SJCRH30 (cell line): ENCODE measurements around the gene WDR7. TPM values are rescaled to one million over a fixed set of nuclear protein-coding genes. Genes with fewer than 3 reads are reported as not detected.

Source experiments
- DNase-seq, 2 experiments: peaks; one replicate each; pipeline ENCODE4 v3.0.0-alpha.2; 2015 to 2020
- H3K27ac ChIP-seq: fragments of 250-450 bp; sonication (Bioruptor Pico); 2 replicates; pipeline ENCODE4 v1.5.1; 2020; ENCODE audit warnings: mild to moderate bottlenecking, moderate library complexity
- H3K27me3 ChIP-seq: fragments of 250-450 bp; sonication (Bioruptor Pico); 2 replicates; pipeline ENCODE4 v1.5.1; 2020; ENCODE audit warnings: mild to moderate bottlenecking, moderate library complexity
- H3K36me3 ChIP-seq: fragments of 250-450 bp; sonication (Bioruptor Pico); 2 replicates; pipeline ENCODE4 v1.5.1; 2020; ENCODE audit warnings: mild to moderate bottlenecking, moderate library complexity
- H3K4me1 ChIP-seq: fragments of 250-450 bp; sonication (Bioruptor Pico); 2 replicates; pipeline ENCODE4 v1.5.1; 2020; ENCODE audit warnings: mild to moderate bottlenecking, moderate library complexity
- H3K4me3 ChIP-seq: fragments of 250-450 bp; sonication (Bioruptor Pico); 2 replicates; pipeline ENCODE4 v1.5.1; 2020; ENCODE audit warnings: mild to moderate bottlenecking, moderate library complexity
- H3K9me3 ChIP-seq: fragments of 250-450 bp; sonication (Bioruptor Pico); replicated peaks from 2 replicates; pipeline ENCODE4 v1.5.1; 2020; ENCODE audit warnings: mild to moderate bottlenecking, moderate library complexity
- total RNA-seq: library from RNA; depleted of rRNA; stranded (reverse); fragments of >200 nt; shearing (Covaris generic); gene quantifications from 2 replicates; pipeline ENCODE4 v1.2.3, GENCODE V29; 2014

The WDR7 gene
- total RNA-seq, 1 experiment from 2014 or later, result 9.8 TPM

- DNase-seq, result no peak
These were observed 322.3 kb downstream of the WDR7 start for GRCh38 chr18:56973487-56973886.

GRCh38 chr18:56974141-56974540, 323.0 kb downstream of the WDR7 start:
- DNase-seq, result no peak

More at GRCh38 chr18:56973487-56973886, 322.3 kb downstream of the WDR7 start:
- Histone ChIP-seq H3K4me1 (no peaks in the 10 kb centered on the region), H3K27me3 (no peaks in the 10 kb centered on the region), H3K36me3 (no peaks in the 10 kb centered on the region), H3K9me3 (no peaks in the 10 kb centered on the region), H3K4me3 (no peak overlapping the region), H3K27ac (no peak overlapping the region)

GRCh38 chr18:56975276-56975675, 324.1 kb downstream of the WDR7 start:
- H3K9me3 ChIP-seq, result no peaks in the 10 kb centered on the region
- no peak for DNase-seq
- no peaks in the 10 kb centered on the region for H3K36me3 ChIP-seq
- H3K4me3 ChIP-seq, result no peak overlapping the region
- no peak overlapping the region for H3K27ac ChIP-seq
- H3K4me1 ChIP-seq, result no peaks in the 10 kb centered on the region
- no peaks in the 10 kb centered on the region for H3K27me3 ChIP-seq

More at GRCh38 chr18:56974141-56974540, 323.0 kb downstream of the WDR7 start:
- no peak overlapping the region for H3K27ac ChIP-seq
- H3K4me3 ChIP-seq, result no peak overlapping the region
- no peaks in the 10 kb centered on the region for H3K4me1 ChIP-seq
- no peaks in the 10 kb centered on the region for H3K36me3 ChIP-seq
- no peaks in the 10 kb centered on the region for H3K27me3 ChIP-seq
- H3K9me3 ChIP-seq, result no peaks in the 10 kb centered on the region

- DNase-seq, result no peak
- H3K9me3 ChIP-seq, result no peaks in the 10 kb centered on the region
- no peak overlapping the region for H3K4me3 ChIP-seq
- no peaks in the 10 kb centered on the region for H3K27me3 ChIP-seq
- no peak overlapping the region for H3K27ac ChIP-seq
- H3K4me1 ChIP-seq, result no peaks in the 10 kb centered on the region
- no peaks in the 10 kb centered on the region for H3K36me3 ChIP-seq
These were observed 326.1 kb downstream of the WDR7 start for GRCh38 chr18:56977309-56977708.

- no peaks in the 10 kb centered on the region for H3K9me3 ChIP-seq
- no peak overlapping the region for H3K27ac ChIP-seq
- no peaks in the 10 kb centered on the region for H3K36me3 ChIP-seq
- no peak overlapping the region for H3K4me3 ChIP-seq
- H3K27me3 ChIP-seq, result no peaks in the 10 kb centered on the region
- no peaks in the 10 kb centered on the region for H3K4me1 ChIP-seq
- DNase-seq, result no peak
These were observed 326.6 kb downstream of the WDR7 start for GRCh38 chr18:56977771-56978170.

GRCh38 chr18:56980151-56980550, 329.0 kb downstream of the WDR7 start:
- no peak overlapping the region for H3K27ac ChIP-seq

GRCh38 chr18:56982766-56983165, 331.6 kb downstream of the WDR7 start:
- no peaks in the 10 kb centered on the region for H3K9me3 ChIP-seq
- H3K27ac ChIP-seq, result no peak overlapping the region
- H3K4me1 ChIP-seq, result no peaks in the 10 kb centered on the region
- no peaks in the 10 kb centered on the region for H3K27me3 ChIP-seq
- H3K4me3 ChIP-seq, result no peak overlapping the region
- peak in 1 of 2 experiments; percentile 4 for DNase-seq
- H3K36me3 ChIP-seq, result no peaks in the 10 kb centered on the region

More at GRCh38 chr18:56980151-56980550, 329.0 kb downstream of the WDR7 start:
- no peak for DNase-seq
- Histone ChIP-seq H3K4me3 (no peak overlapping the region), H3K27me3 (no peaks in the 10 kb centered on the region), H3K4me1 (no peaks in the 10 kb centered on the region), H3K36me3 (no peaks in the 10 kb centered on the region), H3K9me3 (no peaks in the 10 kb centered on the region)

GRCh38 chr18:56983275-56983992, 332.3 kb downstream of the WDR7 start:
- Histone ChIP-seq H3K36me3 (no peaks in the 10 kb centered on the region), H3K4me3 (no peak overlapping the region), H3K9me3 (no peaks in the 10 kb centered on the region), H3K27me3 (no peaks in the 10 kb centered on the region), H3K27ac (no peak overlapping the region), H3K4me1 (no peaks in the 10 kb centered on the region)
- no peak for DNase-seq

- H3K27ac ChIP-seq, result no peak overlapping the region
- no peaks in the 10 kb centered on the region for H3K4me1 ChIP-seq
- H3K4me3 ChIP-seq, result no peak overlapping the region
- H3K27me3 ChIP-seq, result no peaks in the 10 kb centered on the region
- DNase-seq, result no peak
- no peaks in the 10 kb centered on the region for H3K9me3 ChIP-seq
- no peaks in the 10 kb centered on the region for H3K36me3 ChIP-seq
These were observed 333.6 kb downstream of the WDR7 start for GRCh38 chr18:56984731-56985130.

- no peaks in the 10 kb centered on the region for H3K27me3 ChIP-seq
- H3K4me3 ChIP-seq, result no peak overlapping the region
- no peaks in the 10 kb centered on the region for H3K4me1 ChIP-seq
- no peak overlapping the region for H3K27ac ChIP-seq
- no peak for DNase-seq
- no peaks in the 10 kb centered on the region for H3K36me3 ChIP-seq
- H3K9me3 ChIP-seq, result no peaks in the 10 kb centered on the region
These were observed 335.7 kb downstream of the WDR7 start for GRCh38 chr18:56986829-56987228.

GRCh38 chr18:56987236-56987635, 336.1 kb downstream of the WDR7 start:
- no peaks in the 10 kb centered on the region for H3K4me1 ChIP-seq
- no peaks in the 10 kb centered on the region for H3K9me3 ChIP-seq
- H3K27me3 ChIP-seq, result no peaks in the 10 kb centered on the region
- no peak overlapping the region for H3K4me3 ChIP-seq
- no peaks in the 10 kb centered on the region for H3K36me3 ChIP-seq
- H3K27ac ChIP-seq, result no peak overlapping the region
- no peak for DNase-seq

GRCh38 chr18:56988022-56988421, 336.9 kb downstream of the WDR7 start:
- no peak overlapping the region for H3K27ac ChIP-seq

GRCh38 chr18:56990678-56991077, 339.5 kb downstream of the WDR7 start:
- Histone ChIP-seq H3K4me1 (no peaks in the 10 kb centered on the region), H3K27me3 (no peaks in the 10 kb centered on the region), H3K9me3 (no peaks in the 10 kb centered on the region), H3K27ac (no peak overlapping the region), H3K36me3 (no peaks in the 10 kb centered on the region), H3K4me3 (no peak overlapping the region)
- DNase-seq, result no peak

More at GRCh38 chr18:56988022-56988421, 336.9 kb downstream of the WDR7 start:
- Histone ChIP-seq H3K4me3 (no peak overlapping the region), H3K36me3 (no peaks in the 10 kb centered on the region), H3K27me3 (no peaks in the 10 kb centered on the region), H3K4me1 (no peaks in the 10 kb centered on the region), H3K9me3 (no peaks in the 10 kb centered on the region)
- no peak for DNase-seq

GRCh38 chr18:56992777-56993176, 341.6 kb downstream of the WDR7 start:
- no peak for DNase-seq
- H3K9me3 ChIP-seq, result no peaks in the 10 kb centered on the region

GRCh38 chr18:56995579-56996188, 344.5 kb downstream of the WDR7 start:
- Histone ChIP-seq H3K4me3 (no peak overlapping the region), H3K4me1 (no peaks in the 10 kb centered on the region), H3K27me3 (no peaks in the 10 kb centered on the region), H3K36me3 (no peaks in the 10 kb centered on the region), H3K27ac (no peak overlapping the region), H3K9me3 (no peaks in the 10 kb centered on the region)
- no peak for DNase-seq

More at GRCh38 chr18:56992777-56993176, 341.6 kb downstream of the WDR7 start:
- Histone ChIP-seq H3K4me1 (no peaks in the 10 kb centered on the region), H3K27ac (no peak overlapping the region), H3K27me3 (no peaks in the 10 kb centered on the region), H3K36me3 (no peaks in the 10 kb centered on the region), H3K4me3 (no peak overlapping the region)

GRCh38 chr18:56997200-56997599, 346.0 kb downstream of the WDR7 start:
- no peaks in the 10 kb centered on the region for H3K27me3 ChIP-seq
- no peak for DNase-seq
- no peak overlapping the region for H3K4me3 ChIP-seq
- no peak overlapping the region for H3K27ac ChIP-seq
- peaks cover 7% of the 10 kb centered on the region for H3K4me1 ChIP-seq
- no peaks in the 10 kb centered on the region for H3K36me3 ChIP-seq
- no peaks in the 10 kb centered on the region for H3K9me3 ChIP-seq
